HL-60 (cell line): ENCODE results near the gene TROAP.
"Not testable (repeated sequence)": the region's sequence is repeated elsewhere in the genome, so short reads cannot be mapped to it uniquely, and the experiment has no call there.

ENCODE experiments used
- DNase-seq, 2 experiments: peaks; one replicate each; pipeline ENCODE4 v3.0.0-alpha.2; 2010 to 2020; ENCODE audit warnings: low read depth in 1 of 2, low spot score in 1 of 2
- H3K27ac ChIP-seq: fragments of 250-450 bp; sonication (Bioruptor Pico); replicated peaks from 2 replicates; pipeline ENCODE4 v1.5.1; 2020; ENCODE audit warnings: mild to moderate bottlenecking, moderate library complexity
- H3K27me3 ChIP-seq: fragments of 250-450 bp; sonication (Bioruptor Pico); 2 replicates; pipeline ENCODE4 v1.5.1; 2021; ENCODE audit warnings: mild to moderate bottlenecking, moderate library complexity; ENCODE audit not compliant: insufficient read depth, poor library complexity, severe bottlenecking
- H3K4me3 ChIP-seq: replicated peaks from 2 replicates; pipeline ENCODE4 v1.5.1; 2011; ENCODE audit warnings: mild to moderate bottlenecking, control low read depth, low read length; ENCODE audit not compliant: insufficient read depth
- CTCF ChIP-seq: IDR thresholded peaks from one replicate; pipeline ENCODE4 v1.5.1; 2011; ENCODE audit warnings: low read length, control low read depth, inconsistent platforms; ENCODE audit not compliant: insufficient read depth
- GABPA ChIP-seq: IDR thresholded peaks from 2 replicates; pipeline ENCODE4 v1.6.1; 2012; ENCODE audit warnings: low read depth
- POLR2AphosphoS5 ChIP-seq: IDR thresholded peaks from 2 replicates; pipeline ENCODE4 v1.6.1; 2012; ENCODE audit warnings: low read depth
- REST ChIP-seq: IDR thresholded peaks from 2 replicates; pipeline ENCODE4 v1.6.1; 2012; ENCODE audit warnings: low read depth; ENCODE audit not compliant: insufficient replicate concordance
- SPI1 ChIP-seq: IDR thresholded peaks from 2 replicates; pipeline ENCODE4 v1.6.1; 2012; ENCODE audit warnings: low read depth, mild to moderate bottlenecking, borderline replicate concordance

TROAP gene

GRCh38 chr12:49375406-49375805 lies 52.4 kb downstream of the TROAP start:
- TF ChIP-seq POLR2AphosphoS5 (no peak), GABPA (no peak), SPI1 (no peak), CTCF (no peak), REST (no peak)
- Histone ChIP-seq H3K4me3 (no peak overlapping the region), H3K27me3 (no peaks in the 10 kb centered on the region), H3K27ac (no peak overlapping the region)
- no peak for DNase-seq

- TF ChIP-seq GABPA (no peak), REST (no peak), SPI1 (no peak), CTCF (no peak), POLR2AphosphoS5 (no peak)
- DNase-seq: no peak
- H3K27ac ChIP-seq: no peak overlapping the region
Observed at GRCh38 chr12:49377386-49377785, 54.3 kb downstream of the TROAP start.

GRCh38 chr12:49380184-49380583 lies 57.1 kb downstream of the TROAP start:
- H3K27me3 ChIP-seq, H3K27ac ChIP-seq, DNase-seq, H3K4me3 ChIP-seq: not testable (repeated sequence)

More at GRCh38 chr12:49377386-49377785, 54.3 kb downstream of the TROAP start:
- Histone ChIP-seq H3K4me3 (no peak overlapping the region), H3K27me3 (no peaks in the 10 kb centered on the region)
